NCI-H345 treated with DMSO at 0.1 percent for 48 hours (cell line): ENCODE results near the gene PMEPA1.

Source experiments
- DNase-seq: peaks from one replicate; lab custom pipeline; 2025; ENCODE audit not compliant: unreplicated experiment; lab: John Stamatoyannopoulos, UW

The PMEPA1 gene

DNA sequence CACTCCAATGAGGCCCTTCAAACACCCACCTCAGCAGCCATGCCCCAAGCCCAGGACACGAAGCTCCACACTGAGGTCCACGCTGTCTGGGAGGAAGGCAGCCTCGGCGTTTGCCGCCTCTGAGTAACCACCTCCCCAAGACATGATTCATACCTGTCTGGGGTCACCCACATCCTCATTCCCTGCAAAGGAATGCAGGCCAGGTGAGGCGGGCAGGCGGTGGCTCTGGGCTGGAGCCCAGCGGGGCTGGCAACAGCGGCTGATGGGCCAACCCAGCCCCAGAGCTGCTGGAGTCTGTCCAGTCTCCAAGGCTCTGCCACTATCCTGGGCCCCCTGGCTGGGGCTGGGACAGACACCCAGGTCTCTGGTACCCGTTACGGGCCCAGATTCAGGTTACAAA is 14.8 kb downstream of the PMEPA1 start:
- DNase-seq = no peak

DNA sequence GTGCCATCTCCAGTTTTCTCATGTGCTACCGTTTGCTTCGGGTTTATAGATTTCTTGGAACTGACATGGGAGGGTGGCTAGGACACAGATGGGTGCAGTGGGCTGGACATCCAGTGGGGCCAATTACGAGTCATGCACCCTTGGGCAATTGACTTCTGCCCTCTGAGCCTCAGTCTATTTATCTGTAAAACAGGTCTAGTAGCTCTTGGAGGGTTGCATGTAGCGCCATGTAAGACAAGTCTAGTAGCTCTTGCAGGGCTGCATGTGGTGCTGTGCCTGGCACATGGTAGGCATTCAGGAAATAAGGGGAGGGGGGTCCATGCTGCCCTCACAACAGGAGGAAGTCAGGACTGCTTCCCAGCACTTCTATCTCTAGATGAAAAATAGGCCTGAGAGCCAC is 15.3 kb downstream of the PMEPA1 start:
- DNase-seq = no peak

DNA sequence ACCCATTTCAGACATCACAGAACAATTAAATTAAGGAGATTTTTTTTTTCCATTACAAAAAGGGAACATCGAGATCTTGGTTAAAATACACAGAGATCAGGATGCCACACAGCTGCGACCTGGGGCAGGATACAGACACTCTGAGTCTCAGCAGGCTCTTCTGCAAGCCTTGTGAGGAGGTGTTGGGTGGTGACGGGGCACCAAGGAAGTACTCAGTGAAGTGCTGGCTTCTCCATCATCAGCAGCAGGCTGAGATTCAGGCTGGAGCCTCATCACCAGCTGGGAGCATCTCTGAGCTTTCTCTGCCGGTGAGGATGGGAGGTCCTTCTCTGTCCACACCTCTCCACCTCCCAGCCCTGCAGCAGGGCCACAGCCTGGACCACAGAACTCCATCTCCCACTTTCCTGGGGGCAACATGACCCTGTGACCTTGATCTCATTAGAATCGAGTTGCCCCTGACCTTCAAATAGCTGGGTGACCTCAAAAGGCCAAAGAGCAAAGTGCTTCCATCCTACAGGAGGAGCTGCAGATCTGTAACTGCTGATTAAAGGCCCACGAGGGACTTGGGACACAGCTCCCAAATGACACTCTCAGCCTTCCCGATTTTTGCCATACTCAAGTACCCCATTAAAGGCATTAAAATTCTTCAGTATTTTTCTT is 16.0 kb downstream of the PMEPA1 start:
- DNase-seq = no peak

GRCh38 chr20:57693002-57693582 is 16.7 kb downstream of the PMEPA1 start:
- no peak for DNase-seq

GRCh38 chr20:57692393-57692792 is 17.4 kb downstream of the PMEPA1 start:
- DNase-seq = no peak

DNA sequence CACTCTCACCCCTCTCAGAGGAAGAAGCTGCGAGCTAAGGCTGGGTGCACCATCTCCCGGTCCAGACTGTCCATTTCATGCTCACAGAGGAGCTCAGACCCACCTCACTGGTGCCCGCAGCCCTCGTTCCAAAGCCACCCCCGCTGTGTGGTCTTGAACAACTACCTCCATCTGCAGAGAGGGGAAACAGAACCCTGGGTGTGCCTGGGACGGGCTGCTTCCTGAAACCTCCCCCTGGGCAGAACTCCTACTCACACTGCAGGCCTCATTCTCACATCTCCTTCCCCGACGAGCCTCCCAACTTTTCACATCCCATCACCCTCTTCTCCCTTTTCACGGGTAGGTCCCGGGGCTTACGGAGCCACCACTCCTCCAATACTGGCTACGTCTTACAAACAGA is 18.1 kb downstream of the PMEPA1 start:
- DNase-seq = no peak

DNA sequence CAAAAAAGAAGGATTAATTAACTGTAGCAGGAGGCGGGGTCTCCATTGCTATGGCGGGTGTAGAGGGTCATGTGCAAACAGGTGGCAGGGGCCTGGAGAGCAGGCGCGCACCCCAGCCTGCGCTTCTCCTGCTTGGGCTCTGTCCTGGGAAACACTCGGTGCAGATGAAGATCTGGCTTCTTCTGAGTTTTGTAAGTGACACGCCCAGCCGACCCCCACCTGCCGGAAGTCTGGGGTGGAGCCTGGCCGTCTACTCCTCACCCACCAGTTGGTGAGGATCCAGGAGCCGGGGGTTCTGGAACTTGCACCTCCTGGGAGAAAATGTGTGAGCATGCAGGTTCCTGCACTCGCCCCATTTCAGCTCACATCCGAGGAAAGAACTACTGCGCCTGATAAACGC is 19.3 kb downstream of the PMEPA1 start:
- no peak for DNase-seq

- DNase-seq = no peak
Observed at GRCh38 chr20:57689745-57690481, 19.9 kb downstream of the PMEPA1 start.

DNA sequence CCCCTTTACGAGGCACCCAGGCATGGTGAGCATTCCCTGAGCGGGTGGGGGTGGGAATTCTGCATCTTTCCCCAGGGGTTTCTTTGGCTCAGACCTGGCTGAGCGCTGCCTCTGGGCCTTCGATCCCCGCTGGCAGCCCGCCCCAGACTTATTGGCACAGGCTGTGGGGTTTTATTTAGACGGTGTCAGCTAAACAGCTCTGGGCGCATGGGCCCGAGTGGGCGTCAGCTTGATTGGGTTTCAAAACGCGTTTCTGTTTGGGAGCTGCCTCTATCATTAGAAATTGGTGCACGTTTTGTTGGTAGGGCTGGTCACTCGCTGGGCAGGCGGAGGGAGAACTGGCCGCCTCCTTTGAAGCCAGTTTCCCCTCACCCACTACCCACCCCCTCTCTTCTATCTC is 21.0 kb downstream of the PMEPA1 start:
- no peak for DNase-seq

- DNase-seq = no peak
Observed at GRCh38 chr20:57688295-57688694, 21.5 kb downstream of the PMEPA1 start.

DNA sequence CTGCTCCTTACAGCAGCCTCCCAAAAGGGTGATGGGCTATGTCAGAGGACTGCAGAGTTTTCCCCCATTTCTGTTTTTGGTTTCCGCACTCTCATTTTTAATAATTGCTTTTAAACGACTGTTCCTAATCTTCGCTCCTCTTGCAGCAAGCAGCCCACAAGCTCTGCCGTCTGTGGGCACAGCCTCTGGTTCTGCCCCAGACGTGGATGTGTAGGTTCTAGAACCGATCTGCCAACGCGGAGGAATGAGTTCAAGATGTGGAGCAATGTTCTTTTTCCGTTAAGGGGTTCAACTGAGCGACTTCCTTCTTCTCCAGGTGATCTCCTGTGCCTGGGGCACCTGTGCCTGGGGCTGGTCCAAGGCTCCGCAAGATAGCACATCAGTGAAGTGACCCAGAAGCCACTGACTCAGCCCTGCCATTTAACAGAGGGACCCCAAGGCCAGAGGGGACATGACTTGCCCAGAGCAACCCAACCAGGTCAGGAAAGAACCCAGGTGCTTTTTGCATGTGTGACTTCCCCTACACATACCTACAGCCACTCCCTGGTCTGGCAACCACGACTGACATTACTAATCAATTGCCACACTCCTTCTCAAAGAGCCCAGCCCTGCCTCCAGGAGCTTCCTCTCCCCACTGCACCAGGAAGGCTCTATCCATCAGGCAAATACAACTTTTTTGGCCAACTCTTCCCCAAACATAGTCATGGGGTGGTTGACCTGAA is 22.7 kb downstream of the PMEPA1 start:
- no peak for DNase-seq

DNA sequence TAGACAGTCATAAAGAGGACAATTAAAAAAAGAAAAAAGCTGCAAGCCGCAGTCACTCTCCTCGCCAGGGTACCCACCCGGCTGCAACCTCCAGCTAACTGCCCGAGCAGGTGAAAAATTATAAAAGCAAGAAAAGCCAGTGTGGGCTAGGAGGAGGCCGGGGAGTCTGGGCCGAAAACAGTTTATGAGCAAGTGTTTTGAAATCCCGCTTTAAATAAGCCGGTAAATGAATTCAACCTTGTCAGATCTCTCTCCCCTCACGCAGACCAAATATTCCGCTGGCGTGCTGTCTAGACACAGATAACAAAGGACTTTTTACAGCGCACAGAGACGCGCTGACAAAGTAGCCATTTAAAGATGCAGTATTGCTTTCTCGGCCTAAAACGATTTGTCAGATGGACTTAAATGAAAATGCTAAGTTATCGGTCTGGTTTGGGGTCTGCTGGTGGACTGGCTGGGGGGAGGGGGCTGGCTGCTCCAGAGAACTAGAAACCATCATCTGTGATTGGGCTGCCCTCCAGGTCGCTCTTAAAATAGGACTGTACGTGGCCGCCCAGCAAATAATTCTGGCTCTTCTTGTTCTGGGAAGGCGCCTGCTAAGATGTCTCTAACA is 24.6 kb downstream of the PMEPA1 start:
- no peak for DNase-seq

- DNase-seq = no peak
Observed at GRCh38 chr20:57684808-57685140, 25.0 kb downstream of the PMEPA1 start.

DNA sequence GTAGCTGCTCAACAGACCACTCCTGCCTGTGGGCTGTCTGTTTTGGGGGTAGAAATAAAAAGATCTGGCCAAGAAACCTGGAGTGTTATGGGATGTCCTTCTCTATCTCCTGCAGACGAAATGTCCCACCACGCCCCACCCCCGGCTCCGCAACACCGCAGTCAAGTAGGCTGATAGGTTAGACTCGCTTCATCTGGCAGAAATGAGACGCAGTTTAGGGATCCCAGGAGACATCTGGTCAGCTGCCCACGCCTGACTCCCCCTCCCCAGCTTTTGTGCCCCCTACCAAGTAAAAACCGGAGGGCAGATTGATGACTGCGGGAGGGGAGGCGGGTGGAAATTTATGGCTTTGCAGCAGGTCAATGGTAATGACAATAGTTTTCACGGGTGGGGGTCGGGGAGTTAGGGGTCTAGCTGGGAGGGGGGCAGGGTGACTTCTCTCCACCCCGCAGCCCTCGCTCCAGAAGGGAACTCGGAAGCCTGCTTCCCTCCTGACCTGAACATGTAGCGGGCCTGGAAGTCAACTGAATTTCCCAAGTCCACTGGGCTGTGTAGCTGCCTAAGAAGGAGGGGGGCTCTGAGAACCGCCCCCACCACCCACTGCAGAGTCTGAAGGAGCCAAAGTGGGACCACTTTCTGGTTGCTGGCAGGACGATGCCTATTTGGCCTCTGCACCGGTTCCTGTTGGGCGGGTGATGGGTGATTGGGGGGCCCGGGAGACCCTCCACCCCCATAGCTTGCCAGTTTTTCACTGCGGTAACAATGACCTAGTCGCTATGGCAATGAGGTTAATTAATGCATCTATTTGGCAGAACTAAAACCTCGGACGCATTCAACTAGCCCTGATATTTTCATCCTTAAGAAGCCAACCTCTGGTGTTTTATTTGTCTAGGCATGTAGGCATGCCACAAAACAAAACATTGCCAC is 25.7 kb downstream of the PMEPA1 start:
- no peak for DNase-seq

DNA sequence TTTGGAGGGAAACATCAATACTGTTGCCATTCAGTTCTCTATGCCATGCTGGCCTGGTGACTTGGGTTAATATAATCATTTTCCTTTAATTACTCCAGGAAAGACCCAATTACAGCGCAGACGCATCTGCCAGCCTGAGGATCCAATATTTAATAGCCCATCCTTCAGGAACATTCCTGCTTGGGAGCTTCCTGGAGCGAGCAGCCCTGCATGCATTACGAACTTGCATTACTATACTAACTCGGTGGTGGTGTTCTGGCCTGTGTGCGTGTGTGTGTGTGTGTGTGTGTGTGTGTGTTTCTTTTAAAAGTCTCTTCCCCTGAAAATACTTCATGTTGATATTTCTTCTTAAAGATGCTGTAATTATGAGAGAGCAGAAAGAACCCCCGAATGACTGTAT is 26.5 kb downstream of the PMEPA1 start:
- DNase-seq = no peak

DNA sequence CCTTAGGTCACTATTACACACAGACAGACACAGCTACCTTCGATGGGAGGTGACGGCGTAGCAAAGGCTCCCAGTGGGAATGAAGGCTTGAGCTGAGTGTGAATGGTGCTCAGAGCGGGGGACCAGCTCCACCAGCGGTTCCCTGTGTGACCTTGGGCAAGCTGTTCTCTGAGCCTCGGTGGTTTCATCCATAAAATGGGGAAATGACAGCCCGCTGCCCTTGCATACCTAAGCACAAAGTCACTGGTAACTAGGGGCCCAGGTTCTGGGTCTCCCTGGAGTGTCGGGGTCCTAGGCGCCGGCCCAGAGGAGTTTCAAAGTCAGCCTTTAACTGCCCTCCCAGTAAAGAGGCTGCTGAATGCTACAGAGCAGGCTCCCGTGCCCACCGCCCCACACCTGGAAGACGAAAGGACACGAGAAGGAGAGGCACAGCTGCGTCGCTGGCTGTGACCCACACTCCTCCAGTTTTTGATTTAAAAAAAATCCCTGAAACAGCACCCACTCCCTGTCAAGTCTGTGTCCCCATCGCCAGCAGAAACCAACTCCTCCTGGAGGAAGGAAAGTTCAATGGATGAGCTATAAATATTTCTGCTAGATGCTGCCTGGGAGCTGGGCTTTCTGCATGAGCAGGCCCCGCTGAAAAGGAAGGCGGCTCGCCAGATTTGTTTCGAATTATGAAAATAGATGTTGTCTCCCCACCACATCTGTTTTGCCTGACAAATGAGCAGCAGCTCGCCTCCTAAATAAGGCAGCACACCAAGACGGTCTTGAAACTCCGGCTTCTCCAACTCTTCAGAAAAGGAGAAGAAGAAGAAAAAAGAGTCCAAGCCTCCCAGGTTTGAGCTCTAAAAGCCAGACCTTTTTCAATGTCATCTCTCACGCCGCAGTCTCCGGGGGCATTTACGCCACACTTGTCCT is 27.4 kb downstream of the PMEPA1 start:
- no peak for DNase-seq

DNA sequence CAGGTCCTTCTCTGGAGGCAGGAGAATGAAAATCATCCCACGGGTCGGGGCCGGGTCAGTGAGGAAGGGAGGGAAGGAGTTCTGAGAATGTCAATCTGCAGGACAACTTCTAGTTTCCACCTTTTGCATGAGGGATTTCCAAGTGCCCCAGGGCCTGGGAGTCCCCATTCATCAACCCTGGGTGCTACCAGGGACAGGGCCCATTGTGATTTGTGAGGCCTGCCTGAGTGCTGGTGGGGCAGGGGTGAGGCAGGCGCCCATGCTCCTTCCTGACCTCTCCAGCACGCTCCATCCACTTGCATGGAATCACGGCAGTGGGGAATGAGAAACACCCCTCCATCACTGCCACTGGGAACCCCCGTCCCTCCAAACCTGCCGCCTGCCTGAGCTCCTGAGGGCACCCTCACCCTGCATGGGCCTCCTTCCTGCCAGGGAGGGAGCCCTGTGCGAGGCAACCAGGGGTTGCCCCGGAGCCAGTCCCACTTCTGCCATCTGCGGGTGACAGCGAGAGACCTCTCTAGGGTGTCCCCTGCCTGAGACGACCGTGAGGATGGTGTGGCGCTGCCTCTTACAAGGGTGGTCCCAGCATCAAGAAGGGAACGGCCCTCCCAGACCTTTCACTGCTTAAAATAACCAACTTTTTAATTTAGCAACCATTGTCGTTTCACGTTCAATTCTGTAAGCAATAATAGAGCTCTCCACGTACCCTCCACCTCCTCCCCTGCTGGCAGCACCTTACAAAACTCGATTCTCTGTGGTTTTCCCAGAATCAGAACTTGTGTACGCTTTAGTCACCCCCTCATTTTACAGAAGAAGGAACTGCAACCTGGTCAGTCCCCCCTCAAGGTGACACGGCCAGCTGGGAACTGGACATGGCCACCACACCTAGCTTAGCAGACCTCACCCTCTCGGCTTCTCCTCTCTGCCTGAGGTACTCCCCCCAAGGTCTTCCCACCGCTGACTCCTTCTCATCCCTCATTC is 28.6 kb downstream of the PMEPA1 start:
- no peak for DNase-seq

DNA sequence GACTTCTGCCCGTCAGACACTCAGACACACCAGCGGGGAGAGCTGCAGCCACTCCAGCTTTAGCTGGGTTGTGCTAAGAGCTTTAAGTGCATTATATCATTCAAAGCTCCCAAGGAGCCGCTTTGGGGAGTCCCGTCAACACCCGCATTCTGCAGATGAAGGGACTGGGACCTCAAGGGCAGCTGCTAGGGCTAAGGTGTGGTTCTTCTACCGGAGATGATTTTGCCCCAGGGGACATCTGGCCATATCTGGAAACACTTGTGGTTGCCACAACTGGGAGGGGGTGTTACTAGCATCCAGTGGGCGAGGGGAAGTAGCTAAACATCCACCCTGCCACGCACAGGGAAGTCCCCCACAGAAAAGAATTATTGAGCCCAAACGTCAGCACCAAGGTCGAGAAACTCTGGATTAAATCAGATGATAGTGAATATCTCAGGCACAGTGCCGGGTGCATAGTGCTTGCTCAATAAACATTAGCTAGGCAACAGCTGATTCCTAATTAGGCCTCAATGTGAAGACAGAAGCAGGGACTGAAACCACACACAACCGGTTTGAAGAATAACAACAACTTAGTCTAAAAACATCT is 29.6 kb downstream of the PMEPA1 start:
- no peak for DNase-seq
